HG03354 (cell line): ENCODE measurements around the gene VEGFA.
"Not testable (repeated sequence)": the region's sequence is repeated elsewhere in the genome, so short reads cannot be mapped to it uniquely, and the experiment has no call there.

Experiments used
- ATAC-seq: cut with Tn5 transposase; IDR thresholded peaks from one replicate; pipeline ENCODE4 v1.9.1; 2021; ENCODE audit warnings: mild to moderate bottlenecking; ENCODE audit not compliant: unreplicated experiment, poor library complexity, severe bottlenecking

VEGFA gene

GRCh38 chr6:43810965-43811732, 41.1 kb downstream of the VEGFA start:
- ATAC-seq, result no peak

DNA sequence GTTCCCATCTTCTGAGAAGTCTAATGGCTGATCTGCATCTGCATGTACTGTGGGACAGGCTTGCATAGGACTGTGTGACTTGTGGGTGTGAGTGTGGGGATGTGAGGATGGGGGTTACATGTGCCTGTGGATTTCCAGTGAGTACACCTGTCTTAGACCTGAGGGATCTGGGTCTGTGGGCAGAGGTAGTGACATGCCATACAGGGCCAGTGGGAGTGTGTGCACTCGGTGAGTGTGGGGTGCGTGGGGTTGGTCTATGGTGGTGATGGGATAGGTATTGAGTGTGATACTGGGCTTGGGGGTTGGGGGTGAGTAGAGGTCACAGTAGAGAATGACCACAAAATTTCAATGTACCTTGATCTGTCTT, 41.7 kb downstream of the VEGFA start:
- ATAC-seq, result no peak

- ATAC-seq, result no peak
Measured at GRCh38 chr6:43812850-43813578, 43.0 kb downstream of the VEGFA start.

DNA sequence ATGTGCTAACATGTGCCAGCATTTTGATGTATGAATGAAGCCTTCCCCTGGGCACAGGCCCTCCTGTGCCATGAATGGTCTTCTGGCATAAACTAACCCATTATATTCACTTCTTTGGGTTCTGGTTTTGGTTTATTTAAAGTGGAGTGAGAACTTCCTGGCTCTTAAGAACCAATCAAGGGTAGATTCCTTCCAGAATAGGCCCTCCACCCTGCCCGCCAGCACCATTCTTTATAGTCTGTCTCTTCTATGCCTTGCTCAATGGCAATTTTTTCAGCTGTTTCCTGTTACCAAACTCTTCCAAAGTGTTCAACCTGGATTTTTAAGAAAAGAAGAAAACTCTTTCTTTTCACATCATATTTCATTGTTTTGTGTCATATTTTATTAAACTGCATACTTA, 44.1 kb downstream of the VEGFA start:
- no peak for ATAC-seq

DNA sequence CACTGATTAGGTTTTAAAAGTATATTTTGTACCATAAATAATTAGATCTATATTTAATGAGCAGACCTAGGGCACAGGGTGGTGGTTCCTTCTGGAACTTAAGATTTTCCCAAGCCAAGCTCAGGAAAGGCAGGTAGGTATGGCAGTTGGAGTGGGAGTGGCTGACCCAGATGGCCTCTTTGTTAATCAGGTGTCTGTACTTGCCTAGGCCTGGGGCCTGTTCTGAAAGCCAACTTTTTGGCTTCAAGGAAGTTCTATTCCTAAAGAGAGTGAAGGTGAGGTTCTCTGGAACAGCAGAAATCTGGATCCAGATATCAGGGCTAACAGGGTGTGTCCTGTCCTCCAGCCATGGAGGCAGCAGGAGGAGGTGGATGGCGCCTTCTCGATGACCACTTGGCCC, 44.9 kb downstream of the VEGFA start:
- ATAC-seq, result no peak

DNA sequence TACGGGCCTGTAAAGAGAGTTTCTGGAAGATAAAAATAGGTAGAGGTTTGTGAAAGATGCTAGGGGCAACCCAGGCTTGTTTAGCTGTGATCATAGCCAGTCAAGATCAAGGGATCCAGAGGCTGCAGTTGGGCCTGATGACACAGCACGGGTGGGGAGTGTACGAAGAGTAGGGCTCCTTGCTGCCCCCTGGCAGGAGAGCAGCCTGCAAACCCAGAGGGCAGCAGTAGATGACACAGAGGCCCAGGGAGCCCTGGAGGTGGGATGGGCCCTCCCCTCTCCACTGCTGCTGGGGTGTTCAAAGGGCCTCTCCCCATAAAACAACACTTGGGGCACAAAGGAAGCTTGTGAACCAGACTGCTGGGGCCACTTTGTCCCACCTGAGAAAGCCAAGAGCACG, 47.2 kb downstream of the VEGFA start:
- ATAC-seq, result no peak

DNA sequence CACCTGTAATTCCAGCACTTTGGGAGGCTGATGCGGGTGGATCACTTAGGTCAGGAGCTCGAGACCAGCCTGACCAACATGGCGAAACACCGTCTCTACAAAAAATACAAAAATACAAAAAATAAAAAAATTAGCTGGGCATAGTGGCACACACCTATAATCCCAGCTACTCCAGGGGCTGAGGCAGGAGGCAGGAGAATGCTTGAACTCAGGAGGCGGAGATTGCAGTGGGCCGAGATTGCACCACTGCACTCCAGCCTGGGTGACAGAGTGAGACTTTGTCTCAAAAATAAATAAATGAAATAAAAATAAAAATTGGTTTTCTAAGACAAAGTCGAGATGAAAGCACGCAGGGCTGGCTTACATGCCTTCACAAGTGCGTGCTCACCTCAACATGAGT, 49.0 kb downstream of the VEGFA start:
- not testable (repeated sequence) for ATAC-seq

- no peak for ATAC-seq
Measured at GRCh38 chr6:43819958-43820357, 49.9 kb downstream of the VEGFA start.

- no peak for ATAC-seq
Measured at GRCh38 chr6:43820486-43820885, 50.5 kb downstream of the VEGFA start.

DNA sequence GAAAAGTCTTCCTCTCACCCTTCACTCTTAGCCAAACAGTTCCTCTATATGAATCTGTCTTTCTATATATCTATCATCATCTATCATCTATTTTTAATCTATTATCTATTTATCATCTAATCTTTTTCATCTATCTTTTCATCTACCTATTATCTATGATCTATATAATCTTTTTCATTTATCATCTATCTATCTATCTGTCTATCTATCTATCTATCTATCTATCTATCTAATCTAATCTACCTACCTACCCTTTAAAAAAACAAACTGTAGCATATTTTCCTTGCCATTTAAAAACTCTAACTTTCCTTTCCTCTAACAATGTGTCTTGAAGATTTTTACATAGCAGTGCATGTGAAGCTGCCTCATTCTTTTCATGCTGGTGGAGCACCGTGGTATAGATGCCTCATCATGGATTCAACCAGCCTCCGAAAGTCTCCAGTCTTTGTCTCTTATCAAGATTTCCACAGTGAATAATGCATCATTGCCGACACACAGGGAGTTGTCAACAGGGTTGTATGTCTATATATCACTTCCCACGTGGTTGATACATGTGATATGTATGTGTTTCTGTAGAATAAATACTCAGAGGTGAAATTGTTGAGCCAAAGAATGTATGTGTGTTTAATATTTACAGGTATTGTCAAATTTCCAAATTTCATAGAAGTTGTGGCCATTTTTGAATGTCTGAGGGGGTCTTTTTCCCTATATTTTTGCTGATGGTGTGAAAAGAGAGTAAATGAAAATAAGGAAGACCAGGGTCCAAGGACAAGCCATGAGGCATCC, 51.3 kb downstream of the VEGFA start:
- ATAC-seq, result no peak

DNA sequence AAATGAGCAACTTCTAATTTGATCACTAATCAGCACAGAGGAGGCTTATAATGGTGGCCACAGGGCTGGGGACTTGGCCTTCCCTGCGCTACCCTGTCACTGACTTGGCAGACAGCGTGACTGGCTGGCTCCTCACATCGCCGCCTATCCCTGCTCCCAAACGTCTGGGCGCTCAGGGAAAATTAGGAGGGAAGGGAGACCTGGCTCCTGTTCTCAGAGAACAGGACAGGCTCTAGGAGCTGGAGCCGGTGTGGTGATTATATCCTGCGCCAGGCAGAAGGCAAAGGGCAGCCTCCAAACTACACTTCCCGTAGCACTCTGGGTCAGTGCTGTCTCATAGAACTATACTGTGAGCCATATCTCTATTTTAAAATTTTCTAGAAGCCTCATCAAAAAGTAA, 53.4 kb downstream of the VEGFA start:
- ATAC-seq, result no peak

DNA sequence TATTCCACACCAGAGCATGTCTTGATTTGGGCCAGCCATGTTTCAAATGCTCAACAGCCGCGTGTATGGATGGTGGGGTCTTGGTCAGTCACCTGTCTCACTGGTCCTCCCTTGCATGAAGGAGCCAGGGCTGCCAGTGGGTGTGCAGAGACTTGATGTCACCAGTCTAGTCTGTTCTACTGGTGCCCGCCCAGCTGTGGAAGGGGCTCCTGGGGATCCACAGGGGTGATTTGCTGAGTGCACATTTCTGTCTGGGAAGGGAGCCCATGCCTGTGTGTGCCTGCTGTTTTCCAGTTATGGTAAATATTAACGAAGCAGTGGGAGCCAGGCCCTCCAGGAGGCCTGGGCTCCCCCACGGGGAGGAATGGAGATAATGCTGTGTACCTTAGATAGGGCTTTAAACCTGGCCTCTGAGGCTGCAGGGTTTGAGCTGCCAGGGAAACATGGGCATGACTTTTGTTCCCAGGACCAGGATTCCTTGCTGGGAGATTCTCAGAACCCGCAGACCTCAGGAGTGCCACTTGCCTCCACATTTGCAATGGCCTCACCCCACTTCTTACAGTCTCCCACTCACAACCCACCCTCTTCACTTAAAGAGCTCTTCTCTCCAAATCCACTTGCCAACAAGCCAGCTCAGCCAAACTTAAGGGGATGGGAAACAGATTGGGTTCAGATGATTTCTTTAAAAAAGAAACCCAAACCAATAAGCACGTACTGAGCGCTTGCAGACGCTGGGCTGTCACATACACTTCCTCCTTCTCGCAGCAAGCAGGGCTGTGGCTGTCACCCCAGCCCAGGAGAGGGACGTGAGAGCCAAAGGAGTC, 54.1 kb downstream of the VEGFA start:
- ATAC-seq, result no peak

GRCh38 chr6:43824703-43825064, 54.7 kb downstream of the VEGFA start:
- no peak for ATAC-seq

DNA sequence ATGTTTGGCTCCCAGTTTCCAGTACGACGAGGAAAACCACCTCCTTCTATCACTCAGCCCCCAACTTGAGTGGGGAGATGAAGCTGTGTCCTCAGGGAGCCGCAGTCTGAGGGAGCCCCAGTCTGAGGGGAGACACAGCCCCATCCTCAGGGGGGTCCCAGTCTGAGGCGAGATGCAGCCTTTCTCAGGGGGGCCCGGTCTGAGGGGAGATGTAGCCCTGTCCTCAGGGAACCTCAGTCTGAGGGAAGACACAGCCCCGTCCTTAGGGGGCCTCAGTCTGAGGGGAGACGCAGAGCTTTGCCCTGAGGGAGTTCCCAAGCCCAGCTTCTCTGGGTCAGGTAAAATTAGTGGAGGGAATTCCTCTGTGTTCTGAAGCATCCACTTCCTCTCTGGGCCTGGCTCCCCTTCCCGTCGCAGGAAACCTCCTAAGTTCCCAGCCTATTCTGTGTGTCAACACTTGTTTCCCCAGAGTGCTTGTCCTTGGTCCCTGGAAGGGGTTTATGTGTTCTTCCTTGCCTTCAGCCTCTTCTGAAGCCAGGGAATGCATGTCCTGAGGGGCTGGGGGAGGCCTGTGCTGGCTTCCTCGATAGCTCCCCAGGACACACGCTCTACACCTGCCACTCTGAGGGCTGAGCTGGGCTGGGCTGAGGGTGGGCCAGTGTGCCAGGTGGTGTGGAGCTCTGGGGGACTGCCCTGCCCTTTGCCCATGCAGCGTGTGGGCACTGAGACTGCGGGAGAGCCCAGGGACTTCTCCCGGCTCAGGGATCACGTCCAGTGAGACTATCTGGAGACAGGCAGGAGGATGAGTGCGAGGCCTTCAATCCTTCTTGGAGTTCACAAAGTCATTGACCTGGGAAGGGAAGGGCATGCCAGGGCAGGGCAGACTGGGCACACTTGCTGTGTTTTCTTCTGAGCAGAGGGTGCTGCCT, 55.4 kb downstream of the VEGFA start:
- no peak for ATAC-seq

GRCh38 chr6:43826730-43827129, 56.7 kb downstream of the VEGFA start:
- no peak for ATAC-seq

DNA sequence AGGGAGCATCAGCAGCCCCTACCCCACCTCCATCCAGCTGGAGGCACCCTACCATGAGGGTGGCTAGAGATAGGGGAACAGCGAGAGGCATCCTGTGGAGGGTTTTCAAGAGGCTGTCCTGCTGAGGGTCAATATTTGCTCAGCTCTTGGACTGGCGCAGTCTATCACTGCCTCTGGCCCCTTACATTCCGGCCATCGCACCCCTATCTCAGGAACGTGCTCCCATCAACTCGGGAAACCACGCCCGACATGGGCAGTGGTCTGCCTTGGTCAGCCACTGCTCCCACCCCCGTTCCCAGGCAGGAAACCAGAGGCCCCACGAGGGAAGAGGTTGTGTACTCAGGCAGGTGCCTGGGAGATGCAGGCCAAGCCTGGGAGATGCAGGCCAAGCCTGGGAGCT, 57.9 kb downstream of the VEGFA start:
- no peak for ATAC-seq

GRCh38 chr6:43828711-43829110, 58.7 kb downstream of the VEGFA start:
- ATAC-seq, result no peak

- ATAC-seq, result no peak
Measured at GRCh38 chr6:43829470-43829869, 59.5 kb downstream of the VEGFA start.

DNA sequence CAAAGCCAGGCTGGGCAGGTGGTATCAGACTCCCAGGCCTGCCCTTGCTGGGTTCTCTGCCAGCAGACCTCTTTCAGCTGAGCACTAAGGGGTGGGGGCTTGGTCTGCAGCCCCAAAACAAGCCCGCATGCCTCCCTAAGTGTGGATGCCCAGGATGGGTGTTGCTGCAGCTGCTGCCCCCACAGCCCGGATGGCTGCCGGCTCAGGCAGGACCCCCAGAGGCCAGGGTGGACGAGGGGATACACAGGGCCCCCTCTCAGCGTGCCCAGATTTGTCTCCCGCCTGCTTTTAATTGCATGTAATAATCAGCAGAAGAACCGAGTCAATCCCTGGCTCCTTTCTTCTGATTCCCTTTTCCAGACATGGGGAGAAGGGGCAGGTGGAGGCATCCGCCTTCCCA, 60.8 kb downstream of the VEGFA start:
- ATAC-seq, result no peak
